Thyroid gland (tissue), 4 donors: ENCODE measurements around the gene PIGL.

ENCODE experiments used
- CTCF ChIP-seq, 6 experiments: fragments of 200-600 bp in 3 of 6; fragments of 450-650 bp in 3 of 6; sonication (generic) in 3 of 6; IDR thresholded peaks; one replicate each; pipeline ENCODE4 v1.5.1; 2016 to 2019; ENCODE audit warnings: antibody characterized with exemption in 6 of 6, mild to moderate bottlenecking in 2 of 6, inconsistent platforms in 1 of 6, moderate library complexity in 1 of 6
- POLR2A ChIP-seq, 2 donors: fragments of 450-650 bp; IDR thresholded peaks; one replicate each; pipeline ENCODE4 v1.6.1; 2017; ENCODE audit warnings: antibody characterized with exemption in 2 of 2, mild to moderate bottlenecking in 2 of 2, moderate library complexity in 1 of 2

DNA sequence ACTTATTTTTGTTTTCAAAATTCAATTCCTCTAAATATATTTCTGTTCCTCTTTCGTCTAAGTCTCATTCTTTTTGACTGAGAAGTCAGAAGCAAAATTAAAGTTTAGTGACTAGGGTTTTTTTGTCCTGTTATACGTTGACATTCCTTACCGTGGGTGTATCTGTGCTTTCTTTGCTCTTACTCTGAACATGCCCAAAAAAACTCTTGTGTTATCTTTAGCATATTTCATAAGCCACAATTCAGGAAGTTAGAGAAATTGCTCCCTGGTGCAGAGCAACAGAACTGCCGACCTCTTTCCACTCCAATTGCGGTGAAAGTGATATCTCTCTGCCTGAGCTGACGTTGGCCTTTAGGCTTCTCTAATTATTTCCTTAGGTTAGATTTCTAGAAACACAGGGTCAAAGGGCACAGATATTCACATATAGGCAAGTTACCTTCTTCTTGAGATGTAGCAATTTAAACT lies 70.6 kb downstream of the PIGL start:
- no peak for TF ChIP-seq CTCF (IDR thresholded peaks at IDR 0.05)
- TF ChIP-seq POLR2A (IDR thresholded peaks at IDR 0.05): no peak
